Muscle layer of duodenum (tissue), 2 donors: ENCODE measurements around the gene PPFIBP2.
A peak's percentile ranks its signal among the peaks of the same experiment; 100 is the strongest.
"Not testable (repeated sequence)": the region's sequence is repeated elsewhere in the genome, so short reads cannot be mapped to it uniquely, and the experiment has no call there.

Source experiments
- H3K27ac ChIP-seq: one replicate; pipeline ENCODE4 v1.7.0; 2013; ENCODE audit warnings: mild to moderate bottlenecking, low read length
- H3K27me3 ChIP-seq: one replicate; pipeline ENCODE4 v1.7.0; 2013; ENCODE audit warnings: low read depth, mild to moderate bottlenecking, control low read depth, low read length
- H3K36me3 ChIP-seq, 2 donors: one replicate each; pipeline ENCODE4 v1.7.0; 2013; ENCODE audit warnings: low read length in 2 of 2, control low read depth in 1 of 2, mild to moderate bottlenecking in 1 of 2; ENCODE audit not compliant: insufficient read depth in 2 of 2, control insufficient read depth in 1 of 2
- H3K4me1 ChIP-seq, 2 donors: one replicate each; pipeline ENCODE4 v1.7.0; 2013; ENCODE audit warnings: low read length in 2 of 2, mild to moderate bottlenecking in 2 of 2, control low read depth in 1 of 2, moderate library complexity in 1 of 2; ENCODE audit not compliant: insufficient read depth in 2 of 2, control insufficient read depth in 1 of 2
- H3K4me3 ChIP-seq, 2 donors: one replicate each; pipeline ENCODE4 v1.7.0; 2013; ENCODE audit warnings: low read length in 2 of 2, low read depth in 1 of 2, mild to moderate bottlenecking in 1 of 2
- H3K9me3 ChIP-seq, 2 donors: one replicate each; pipeline ENCODE4 v1.7.0; 2013; ENCODE audit warnings: low read length in 2 of 2, control low read depth in 1 of 2, mild to moderate bottlenecking in 1 of 2; ENCODE audit not compliant: control insufficient read depth in 1 of 2
- donor health status: healthy.

PPFIBP2 gene

GRCh38 chr11:7517743-7518142 is 3.9 kb downstream of the PPFIBP2 start:
- H3K36me3 ChIP-seq, H3K9me3 ChIP-seq, H3K27ac ChIP-seq, H3K27me3 ChIP-seq, H3K4me3 ChIP-seq: not testable (repeated sequence)
- peaks cover 3 to 14% of the 10 kb centered on the region in 2 donors for H3K4me1 ChIP-seq

DNA sequence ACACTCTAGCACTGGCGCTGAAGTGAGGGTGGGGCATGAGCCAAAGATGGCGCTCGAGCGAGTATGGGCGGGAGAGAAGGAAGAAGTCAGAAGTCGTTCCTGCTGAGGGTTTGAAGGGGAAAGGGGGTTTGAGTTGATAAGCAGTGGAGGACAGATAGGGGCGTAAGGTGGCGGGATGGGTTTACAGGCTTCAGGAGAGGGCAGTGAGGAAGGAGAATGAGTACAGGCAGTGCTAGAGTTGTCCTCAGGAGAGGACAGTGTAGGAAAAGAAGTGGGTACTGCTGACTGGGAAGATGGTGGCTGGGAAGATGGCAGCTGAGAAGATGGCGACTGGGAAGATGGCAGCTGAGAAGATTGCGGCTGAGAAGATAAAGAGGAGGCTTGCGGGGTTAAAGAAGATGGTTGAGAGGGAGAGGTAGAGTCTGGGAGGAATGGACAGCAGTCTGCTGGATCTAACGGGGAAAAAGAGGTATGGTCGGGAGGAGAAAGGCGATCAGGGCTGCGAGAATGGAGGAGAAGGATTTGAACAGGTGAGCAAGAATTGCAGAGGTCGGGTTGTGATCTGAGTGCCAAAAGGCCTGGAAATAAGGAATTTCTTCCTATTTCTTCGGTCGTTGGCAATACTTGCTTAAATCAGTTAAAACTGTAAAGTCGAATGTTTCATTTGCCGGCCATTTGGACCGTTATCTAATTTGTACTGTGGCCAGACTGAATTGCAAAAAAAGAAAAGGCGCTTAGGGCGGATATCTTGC is 5.2 kb downstream of the PPFIBP2 start:
- H3K4me3 ChIP-seq, result no peak overlapping the region
- no peaks in the 10 kb centered on the region for H3K9me3 ChIP-seq
- H3K36me3 ChIP-seq, result no peaks in the 10 kb centered on the region
- H3K27me3 ChIP-seq, result no peaks in the 10 kb centered on the region
- no peak overlapping the region for H3K27ac ChIP-seq
- H3K4me1 ChIP-seq, result peaks cover 6 to 15% of the 10 kb centered on the region in 2 donors

DNA sequence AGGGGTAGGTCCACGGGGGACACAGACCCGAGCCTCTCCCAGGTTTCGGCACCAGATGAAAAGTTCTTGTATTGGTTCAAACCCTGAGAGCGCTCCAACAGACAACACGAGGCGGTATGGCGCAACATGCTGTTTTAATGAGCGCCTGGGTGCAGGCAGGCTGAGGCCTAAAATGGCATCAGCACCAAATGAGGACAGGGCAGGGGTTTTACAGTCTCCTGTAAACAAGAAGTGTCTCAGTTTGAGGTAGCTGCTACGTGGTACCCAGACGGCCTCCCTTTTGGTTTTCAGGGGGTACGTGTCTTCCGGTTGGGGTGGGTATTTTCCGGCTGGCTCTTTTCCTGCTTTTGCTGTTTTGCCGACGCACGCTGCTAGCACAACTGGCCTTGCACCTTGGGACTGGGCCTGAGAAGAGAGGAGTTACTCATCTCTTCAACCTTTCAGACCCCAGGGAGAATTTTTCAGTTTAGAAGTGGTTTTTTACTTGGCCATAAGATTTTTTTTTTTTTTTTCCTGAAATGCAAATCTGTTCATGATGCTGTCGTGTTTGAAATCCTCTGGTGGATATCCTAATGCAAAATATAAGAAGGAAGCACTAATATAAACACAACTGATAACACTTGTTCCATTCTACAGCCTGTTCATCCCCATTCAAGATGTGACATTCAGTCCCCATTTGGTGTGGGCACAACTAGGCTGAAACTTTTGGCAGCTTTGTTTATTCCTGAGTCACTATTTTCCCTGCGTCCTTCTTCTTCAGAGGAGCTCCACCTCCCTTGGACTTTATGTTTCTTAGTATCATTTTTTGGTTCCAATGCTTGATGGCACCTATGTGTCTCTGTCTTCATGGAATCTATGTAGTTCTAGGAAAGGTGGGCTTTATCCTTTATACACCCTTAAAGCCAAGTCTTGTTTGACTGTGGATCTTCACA is 6.5 kb downstream of the PPFIBP2 start:
- H3K36me3 ChIP-seq, result no peaks in the 10 kb centered on the region
- H3K4me1 ChIP-seq, result peaks cover 6 to 8% of the 10 kb centered on the region in 2 donors
- no peak overlapping the region for H3K4me3 ChIP-seq
- no peaks in the 10 kb centered on the region for H3K9me3 ChIP-seq
- no peaks in the 10 kb centered on the region for H3K27me3 ChIP-seq
- no peak overlapping the region for H3K27ac ChIP-seq

- H3K27me3 ChIP-seq, result no peaks in the 10 kb centered on the region
- no peak overlapping the region for H3K4me3 ChIP-seq
- H3K27ac ChIP-seq, result no peak overlapping the region
- no peaks in the 10 kb centered on the region for H3K36me3 ChIP-seq
- H3K9me3 ChIP-seq, result no peaks in the 10 kb centered on the region
- peaks cover 5 to 6% of the 10 kb centered on the region in 2 donors for H3K4me1 ChIP-seq
Measured at GRCh38 chr11:7520981-7521487, 7.2 kb downstream of the PPFIBP2 start.

DNA sequence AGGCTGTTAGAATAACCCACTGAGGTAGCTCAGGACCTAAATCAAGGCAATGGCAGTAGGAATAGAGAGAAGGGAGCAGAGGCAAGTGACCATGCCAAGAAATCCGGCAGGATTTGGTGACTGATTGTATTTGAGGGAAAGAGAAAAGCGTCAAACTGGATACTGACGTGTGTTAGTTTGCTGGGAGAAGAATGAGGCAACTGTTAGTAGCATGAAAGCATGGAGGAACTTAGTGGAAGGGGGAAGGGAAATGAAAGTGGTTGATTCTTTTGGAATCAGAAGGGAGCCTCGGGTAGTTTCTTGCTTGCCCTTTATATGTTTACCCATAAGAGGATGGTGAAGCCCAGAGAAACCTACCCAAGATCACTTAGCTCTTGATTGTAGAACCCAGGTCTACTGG is 8.3 kb downstream of the PPFIBP2 start:
- H3K9me3 ChIP-seq, result no peaks in the 10 kb centered on the region
- no peak overlapping the region for H3K4me3 ChIP-seq
- H3K36me3 ChIP-seq, result no peaks in the 10 kb centered on the region
- H3K27me3 ChIP-seq, result no peaks in the 10 kb centered on the region
- no peak overlapping the region for H3K27ac ChIP-seq
- H3K4me1 ChIP-seq, result peaks cover 5 to 6% of the 10 kb centered on the region in 2 donors

GRCh38 chr11:7522546-7522945 is 8.7 kb downstream of the PPFIBP2 start:
- Histone ChIP-seq H3K4me3 (no peak overlapping the region), H3K36me3 (no peaks in the 10 kb centered on the region), H3K27me3 (no peaks in the 10 kb centered on the region), H3K4me1 (peaks cover 5 to 6% of the 10 kb centered on the region in 2 donors), H3K27ac (no peak overlapping the region), H3K9me3 (no peaks in the 10 kb centered on the region)

DNA sequence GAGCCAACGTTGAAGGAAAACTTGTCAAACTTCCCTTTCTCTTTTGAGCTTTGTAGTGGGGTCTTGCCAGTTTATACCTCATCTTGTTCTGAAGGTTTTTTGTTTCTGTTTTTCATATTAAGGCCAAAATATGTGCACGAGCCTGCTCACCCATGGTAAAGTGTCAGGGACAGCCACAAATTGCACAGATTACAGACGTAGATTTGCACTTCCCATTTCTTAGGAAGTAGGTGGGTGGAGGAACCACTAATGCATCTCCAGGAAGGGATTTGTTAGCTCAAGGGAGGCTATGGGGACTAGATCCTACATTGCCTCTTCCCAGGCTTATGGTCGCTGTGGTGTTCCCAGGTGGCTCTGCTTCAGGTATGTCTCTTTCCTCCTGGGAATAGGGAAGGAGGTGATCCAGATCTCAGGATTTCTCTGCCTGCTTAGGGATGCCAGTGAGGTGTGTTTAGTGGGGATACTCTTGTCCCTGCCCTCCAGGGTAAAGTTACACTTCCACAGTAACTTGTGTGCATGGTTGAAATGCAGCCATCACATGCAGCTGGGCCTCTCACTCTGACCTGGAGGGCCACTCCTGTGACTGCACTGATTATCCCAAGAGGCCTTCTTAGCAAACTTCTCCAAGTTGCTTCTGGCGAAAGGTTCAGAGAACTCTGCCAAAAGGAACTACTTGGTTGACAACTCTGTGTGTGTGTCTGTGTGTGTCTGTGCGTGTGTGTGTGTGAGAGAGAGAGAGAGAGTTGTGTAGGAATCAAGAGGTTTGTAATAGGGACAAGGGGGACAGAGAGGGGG is 9.8 kb downstream of the PPFIBP2 start:
- H3K4me3 ChIP-seq, result no peak overlapping the region

GRCh38 chr11:7524462-7525235 is 10.8 kb downstream of the PPFIBP2 start:
- no peaks in the 10 kb centered on the region for H3K27me3 ChIP-seq
- H3K4me1 ChIP-seq, result peaks cover 5 to 6% of the 10 kb centered on the region in 2 donors
- H3K27ac ChIP-seq, result no peak overlapping the region

More for the DNA sequence above, 9.8 kb downstream of the PPFIBP2 start:
- no peak overlapping the region for H3K27ac ChIP-seq
- no peaks in the 10 kb centered on the region for H3K36me3 ChIP-seq
- no peaks in the 10 kb centered on the region for H3K27me3 ChIP-seq
- H3K4me1 ChIP-seq, result peaks cover 5 to 6% of the 10 kb centered on the region in 2 donors
- no peaks in the 10 kb centered on the region for H3K9me3 ChIP-seq

DNA sequence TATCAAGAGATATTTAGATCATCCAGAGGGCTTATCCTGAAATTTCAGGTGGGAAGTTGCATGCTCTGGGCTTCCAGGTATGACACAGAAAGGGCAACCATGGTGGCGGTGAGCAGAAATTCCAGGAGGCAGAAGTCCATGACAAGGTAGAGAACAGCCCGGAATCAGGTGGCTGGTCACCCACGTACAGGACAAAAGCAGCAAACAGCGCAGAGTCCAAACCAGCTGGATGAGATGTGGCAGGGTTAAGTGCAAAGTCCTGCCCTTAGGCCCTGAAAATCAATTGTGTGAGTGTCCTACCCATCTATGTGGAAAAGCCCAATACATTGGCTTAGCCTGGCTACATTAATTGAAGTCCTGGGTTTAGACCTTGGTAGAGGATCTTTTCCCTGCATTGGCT is 11.6 kb downstream of the PPFIBP2 start:
- Histone ChIP-seq H3K4me1 (peaks cover 5 to 6% of the 10 kb centered on the region in 2 donors), H3K4me3 (no peak overlapping the region), H3K9me3 (no peaks in the 10 kb centered on the region), H3K36me3 (no peaks in the 10 kb centered on the region), H3K27ac (no peak overlapping the region), H3K27me3 (no peaks in the 10 kb centered on the region)

More at GRCh38 chr11:7524462-7525235, 10.8 kb downstream of the PPFIBP2 start:
- no peaks in the 10 kb centered on the region for H3K9me3 ChIP-seq
- no peaks in the 10 kb centered on the region for H3K36me3 ChIP-seq
- H3K4me3 ChIP-seq, result peak overlapping the region in 1 of 2 donors; percentile 30

DNA sequence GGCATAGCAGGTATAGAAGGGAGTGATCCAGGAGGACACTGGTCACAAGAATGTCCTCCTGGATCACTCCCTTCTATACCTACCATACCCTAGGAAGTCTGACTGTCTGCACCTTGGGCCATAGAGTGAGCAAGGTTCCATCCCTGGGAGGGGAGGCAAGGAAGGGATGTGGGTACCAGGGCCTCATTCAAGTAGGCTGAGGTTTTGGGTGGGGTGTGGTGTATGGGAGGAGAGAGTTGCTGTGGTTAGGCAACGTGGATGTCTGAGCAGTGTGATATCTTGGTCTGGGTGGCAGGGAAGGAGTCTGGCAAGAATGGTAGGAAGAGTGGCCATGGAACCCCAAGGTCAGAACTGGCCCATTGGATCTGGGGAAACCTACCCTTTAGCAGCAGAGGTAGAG is 13.2 kb downstream of the PPFIBP2 start:
- no peak overlapping the region for H3K27ac ChIP-seq
- H3K27me3 ChIP-seq, result no peaks in the 10 kb centered on the region
- H3K4me3 ChIP-seq, result no peak overlapping the region
- no peaks in the 10 kb centered on the region for H3K9me3 ChIP-seq
- H3K4me1 ChIP-seq, result peaks cover 5 to 6% of the 10 kb centered on the region in 2 donors
- H3K36me3 ChIP-seq, result no peaks in the 10 kb centered on the region
